GM18507 (cell line): ENCODE results near the gene DISP1.

ENCODE experiments used
- DNase-seq: peaks from one replicate; pipeline ENCODE4 v3.0.0; 2011; ENCODE audit warnings: low read depth; ENCODE audit not compliant: insufficient read length; ENCODE audit errors: extremely low spot score
- FAIRE-seq: peaks from 2 replicates; lab custom pipeline; 2011; peaks lifted over from hg19 to GRCh38; lab: Jason Lieb, UNC

The DISP1 gene, protein sequence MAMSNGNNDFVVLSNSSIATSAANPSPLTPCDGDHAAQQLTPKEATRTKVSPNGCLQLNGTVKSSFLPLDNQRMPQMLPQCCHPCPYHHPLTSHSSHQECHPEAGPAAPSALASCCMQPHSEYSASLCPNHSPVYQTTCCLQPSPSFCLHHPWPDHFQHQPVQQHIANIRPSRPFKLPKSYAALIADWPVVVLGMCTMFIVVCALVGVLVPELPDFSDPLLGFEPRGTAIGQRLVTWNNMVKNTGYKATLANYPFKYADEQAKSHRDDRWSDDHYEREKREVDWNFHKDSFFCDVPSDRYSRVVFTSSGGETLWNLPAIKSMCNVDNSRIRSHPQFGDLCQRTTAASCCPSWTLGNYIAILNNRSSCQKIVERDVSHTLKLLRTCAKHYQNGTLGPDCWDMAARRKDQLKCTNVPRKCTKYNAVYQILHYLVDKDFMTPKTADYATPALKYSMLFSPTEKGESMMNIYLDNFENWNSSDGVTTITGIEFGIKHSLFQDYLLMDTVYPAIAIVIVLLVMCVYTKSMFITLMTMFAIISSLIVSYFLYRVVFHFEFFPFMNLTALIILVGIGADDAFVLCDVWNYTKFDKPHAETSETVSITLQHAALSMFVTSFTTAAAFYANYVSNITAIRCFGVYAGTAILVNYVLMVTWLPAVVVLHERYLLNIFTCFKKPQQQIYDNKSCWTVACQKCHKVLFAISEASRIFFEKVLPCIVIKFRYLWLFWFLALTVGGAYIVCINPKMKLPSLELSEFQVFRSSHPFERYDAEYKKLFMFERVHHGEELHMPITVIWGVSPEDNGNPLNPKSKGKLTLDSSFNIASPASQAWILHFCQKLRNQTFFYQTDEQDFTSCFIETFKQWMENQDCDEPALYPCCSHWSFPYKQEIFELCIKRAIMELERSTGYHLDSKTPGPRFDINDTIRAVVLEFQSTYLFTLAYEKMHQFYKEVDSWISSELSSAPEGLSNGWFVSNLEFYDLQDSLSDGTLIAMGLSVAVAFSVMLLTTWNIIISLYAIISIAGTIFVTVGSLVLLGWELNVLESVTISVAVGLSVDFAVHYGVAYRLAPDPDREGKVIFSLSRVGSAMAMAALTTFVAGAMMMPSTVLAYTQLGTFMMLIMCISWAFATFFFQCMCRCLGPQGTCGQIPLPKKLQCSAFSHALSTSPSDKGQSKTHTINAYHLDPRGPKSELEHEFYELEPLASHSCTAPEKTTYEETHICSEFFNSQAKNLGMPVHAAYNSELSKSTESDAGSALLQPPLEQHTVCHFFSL (N-terminal part only)

DNA sequence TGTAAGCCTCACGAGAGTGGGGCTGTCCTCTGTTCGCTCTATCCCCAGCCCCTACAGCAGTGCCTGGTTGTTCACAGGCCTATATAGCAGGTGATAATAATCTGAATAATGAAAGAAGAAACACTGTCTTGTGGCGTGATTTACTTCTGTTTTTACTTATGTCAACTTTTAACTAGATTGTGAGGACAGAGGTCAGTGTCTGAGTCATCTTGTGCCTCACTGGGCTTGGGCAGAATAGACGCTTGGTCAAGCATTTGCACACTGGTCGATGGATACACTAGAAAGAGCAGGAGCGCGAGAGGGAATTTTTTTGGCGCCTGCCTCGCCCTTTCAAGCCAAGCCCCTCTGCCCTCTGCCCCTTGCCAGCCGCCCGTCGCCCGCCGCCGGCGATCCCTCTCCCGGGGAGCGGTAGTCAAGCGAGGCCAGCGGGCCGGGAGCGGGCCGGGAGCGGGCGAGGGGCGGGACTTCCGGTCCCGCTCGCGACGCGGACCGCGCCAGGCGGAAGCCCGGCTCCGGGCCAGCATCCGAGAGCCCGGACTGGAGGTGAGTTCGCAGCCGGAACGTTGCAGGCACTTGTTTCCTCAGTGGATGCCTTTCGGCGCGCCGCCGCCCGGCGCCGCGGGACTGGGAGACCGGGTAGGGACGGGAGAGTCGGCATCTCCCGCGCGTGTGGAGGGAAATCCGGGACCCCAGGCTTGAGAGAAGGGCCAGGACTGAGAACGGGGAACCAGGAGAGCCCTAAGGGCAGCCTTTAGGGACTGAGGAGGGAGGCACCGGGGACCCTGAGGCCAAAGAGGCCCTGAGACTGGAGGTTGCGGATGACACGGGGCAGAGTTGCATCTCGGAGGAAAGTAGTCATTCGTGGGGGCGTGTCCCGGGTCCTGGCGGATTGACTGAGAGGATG is at the start of gene DISP1:
Gene DISP1, plus strand, starts transcription at position 504 of the 904 bp plus-strand sequence. CDS start 127,785 bp downstream, outside the sequence.
- peak; percentile 72 for FAIRE-seq
- peak; percentile 66 for DNase-seq

DNA sequence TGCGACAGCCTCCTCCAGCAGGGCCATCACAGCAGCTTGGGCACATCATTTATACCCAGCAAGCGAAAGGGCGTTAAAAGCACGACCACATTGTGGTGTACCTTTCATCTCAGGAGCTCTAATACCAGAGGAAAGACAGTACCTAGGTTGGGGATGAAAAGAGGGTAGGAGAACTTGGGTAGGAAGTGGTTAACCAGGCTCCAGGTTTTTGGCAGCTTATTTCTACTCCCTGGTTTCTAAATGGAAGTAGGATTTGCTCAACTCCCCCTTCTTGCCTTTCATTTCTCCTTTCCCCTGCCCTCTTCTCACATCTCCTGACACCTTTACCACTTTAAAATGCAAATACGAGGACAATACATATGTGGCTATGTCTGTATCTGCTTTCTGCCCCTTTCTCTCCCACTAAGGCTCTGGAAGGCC is 47.7 kb upstream of the DISP1 start:
- no peak for DNase-seq
- FAIRE-seq: no peak

DNA sequence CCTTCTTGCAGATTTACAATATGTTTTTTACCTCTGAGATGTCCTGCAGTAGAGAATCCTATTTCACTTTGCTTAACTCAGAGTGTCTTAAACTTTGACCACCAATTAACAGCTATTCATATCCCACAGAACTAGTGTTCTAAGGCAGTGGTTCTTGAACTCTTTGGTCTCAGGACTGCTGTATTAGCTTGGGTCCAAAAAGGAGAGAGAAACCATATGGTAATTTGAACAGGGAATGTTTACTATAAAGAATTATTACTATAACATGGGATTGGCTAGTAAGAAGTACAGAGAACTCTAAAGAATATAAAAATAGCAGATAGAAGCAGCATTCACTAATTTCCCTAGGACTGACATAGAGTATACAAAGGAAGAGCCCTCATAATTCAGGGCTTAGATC is 46.2 kb upstream of the DISP1 start:
- FAIRE-seq: no peak
- DNase-seq: no peak

DNA sequence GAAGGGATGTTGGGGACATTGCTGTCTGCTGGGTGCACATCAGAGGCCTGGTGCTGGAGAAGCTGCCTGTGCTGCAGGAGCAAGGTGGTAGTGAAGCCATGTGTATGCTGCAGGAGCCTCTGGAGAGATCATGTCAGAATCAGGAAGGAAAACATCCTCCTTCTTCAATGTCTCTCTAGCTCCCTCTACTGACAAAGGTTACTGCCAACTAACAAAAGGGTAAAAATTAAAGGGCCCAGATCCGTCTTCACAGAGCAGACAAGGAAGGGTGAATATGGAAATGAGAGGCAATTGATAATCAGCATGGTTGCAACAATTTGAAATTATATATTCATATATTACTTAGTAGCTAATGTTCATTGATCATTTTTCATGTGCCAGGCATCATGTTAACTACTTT is 45.7 kb upstream of the DISP1 start:
- DNase-seq: no peak
- FAIRE-seq: no peak

- FAIRE-seq (no peak), DNase-seq (no peak)
Observed at GRCh38 chr1:222769971-222770620, 44.7 kb upstream of the DISP1 start.

DNA sequence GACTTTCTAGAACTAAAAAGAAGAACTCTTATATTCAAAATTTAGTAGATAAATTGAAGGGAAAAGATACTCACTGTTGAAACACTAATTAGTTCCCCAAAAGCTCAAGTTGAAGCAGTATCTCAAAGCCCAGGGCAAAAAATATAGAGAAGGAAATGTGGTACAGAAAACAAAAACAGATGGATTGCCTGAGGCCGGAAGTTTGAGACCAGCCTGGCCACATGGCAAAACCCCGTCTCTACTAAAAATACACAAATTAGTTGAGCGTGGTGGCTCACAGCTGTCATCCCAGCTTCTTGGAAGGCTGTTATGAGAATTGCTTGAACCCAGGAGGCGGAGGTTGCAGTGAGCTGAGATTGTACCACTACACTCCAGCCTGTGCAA is 41.9 kb upstream of the DISP1 start:
- FAIRE-seq: peak; percentile 83
- no peak for DNase-seq

- no peak for DNase-seq
Observed at GRCh38 chr1:222777463-222777862, 37.4 kb upstream of the DISP1 start.

GRCh38 chr1:222777977-222778376 is 36.9 kb upstream of the DISP1 start:
- FAIRE-seq (no peak), DNase-seq (no peak)

More at GRCh38 chr1:222777463-222777862, 37.4 kb upstream of the DISP1 start:
- FAIRE-seq: no peak

DNA sequence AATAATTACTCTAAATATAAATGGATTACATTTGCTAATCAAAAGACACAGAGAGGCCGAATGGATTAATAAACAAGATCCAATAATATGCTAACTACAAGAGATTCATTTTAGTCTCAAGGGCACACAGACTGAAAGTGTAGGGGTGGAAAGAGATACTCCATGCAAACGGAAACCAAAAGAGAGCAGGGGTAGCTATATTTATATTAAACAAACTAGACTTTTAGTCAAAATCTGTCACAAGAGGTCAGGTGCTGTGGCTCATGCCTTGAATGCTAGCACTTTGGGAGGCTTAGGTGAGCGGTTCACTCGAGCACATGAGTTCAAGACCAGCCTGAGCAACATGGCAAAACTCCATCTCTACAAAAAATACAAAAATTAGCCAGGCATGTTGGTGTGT is 33.6 kb upstream of the DISP1 start:
- FAIRE-seq (no peak), DNase-seq (no peak)

DNA sequence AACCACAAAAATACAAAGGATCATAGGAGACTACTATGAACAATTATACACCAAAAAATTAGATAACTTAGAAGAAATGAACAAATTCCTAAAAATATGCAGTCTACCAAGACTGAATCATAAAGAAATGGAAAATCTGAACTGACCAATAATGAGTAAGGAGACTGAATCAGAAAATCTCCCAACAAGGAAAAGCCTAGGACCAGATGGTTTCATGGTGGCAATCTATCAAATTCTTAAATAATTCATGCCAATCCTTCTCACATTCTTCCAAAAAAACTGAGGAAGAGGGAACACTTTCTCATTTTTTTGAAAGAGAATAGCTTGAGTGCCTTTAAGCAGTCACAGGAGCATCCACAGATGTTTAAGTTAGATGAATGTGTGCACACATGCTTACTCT is 31.8 kb upstream of the DISP1 start:
- DNase-seq (no peak), FAIRE-seq (no peak)

- FAIRE-seq (no peak), DNase-seq (no peak)
Observed at GRCh38 chr1:222784371-222784770, 30.5 kb upstream of the DISP1 start.

DNA sequence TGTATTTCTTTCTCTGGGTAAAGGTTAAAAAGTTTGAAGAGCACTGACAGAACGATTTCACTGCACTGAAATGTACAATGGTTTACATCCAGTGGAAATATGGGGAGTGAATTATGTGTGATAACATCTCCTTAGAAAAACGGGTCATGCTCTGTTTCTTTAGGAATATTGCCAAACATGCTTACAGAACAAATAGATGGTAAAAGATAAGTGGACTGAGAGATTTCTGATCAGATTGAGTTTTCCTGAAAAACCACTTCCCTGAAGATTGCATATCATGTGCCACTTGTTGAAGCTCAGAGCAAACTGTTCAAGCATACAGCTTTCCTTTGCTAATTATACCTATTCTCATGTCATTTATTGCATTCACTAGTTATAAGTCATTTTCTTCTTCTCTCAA is 29.9 kb upstream of the DISP1 start:
- DNase-seq (no peak), FAIRE-seq (no peak)

- FAIRE-seq (no peak), DNase-seq (no peak)
Observed at GRCh38 chr1:222785529-222785928, 29.3 kb upstream of the DISP1 start.

- FAIRE-seq: no peak
- no peak for DNase-seq
Observed at GRCh38 chr1:222786121-222786520, 28.7 kb upstream of the DISP1 start.

DNA sequence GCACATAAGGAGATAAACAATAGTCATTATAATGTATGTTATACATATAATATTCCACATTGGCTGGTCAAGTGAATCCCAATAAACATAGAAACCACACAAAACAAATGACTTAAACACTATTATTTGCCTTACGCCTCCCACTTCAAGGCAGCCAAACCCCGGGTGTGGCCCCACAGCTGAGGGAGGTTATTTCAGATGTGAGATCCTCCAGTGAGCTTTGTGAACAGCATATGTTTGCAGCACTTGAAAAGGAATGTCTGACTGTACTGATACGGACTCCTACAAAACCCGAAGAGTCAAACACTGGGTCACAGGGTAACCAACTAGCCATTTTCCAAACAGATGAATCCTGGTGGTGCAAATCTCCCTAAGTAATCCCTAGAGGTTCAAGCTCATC is 27.1 kb upstream of the DISP1 start:
- DNase-seq: no peak
- no peak for FAIRE-seq

DNA sequence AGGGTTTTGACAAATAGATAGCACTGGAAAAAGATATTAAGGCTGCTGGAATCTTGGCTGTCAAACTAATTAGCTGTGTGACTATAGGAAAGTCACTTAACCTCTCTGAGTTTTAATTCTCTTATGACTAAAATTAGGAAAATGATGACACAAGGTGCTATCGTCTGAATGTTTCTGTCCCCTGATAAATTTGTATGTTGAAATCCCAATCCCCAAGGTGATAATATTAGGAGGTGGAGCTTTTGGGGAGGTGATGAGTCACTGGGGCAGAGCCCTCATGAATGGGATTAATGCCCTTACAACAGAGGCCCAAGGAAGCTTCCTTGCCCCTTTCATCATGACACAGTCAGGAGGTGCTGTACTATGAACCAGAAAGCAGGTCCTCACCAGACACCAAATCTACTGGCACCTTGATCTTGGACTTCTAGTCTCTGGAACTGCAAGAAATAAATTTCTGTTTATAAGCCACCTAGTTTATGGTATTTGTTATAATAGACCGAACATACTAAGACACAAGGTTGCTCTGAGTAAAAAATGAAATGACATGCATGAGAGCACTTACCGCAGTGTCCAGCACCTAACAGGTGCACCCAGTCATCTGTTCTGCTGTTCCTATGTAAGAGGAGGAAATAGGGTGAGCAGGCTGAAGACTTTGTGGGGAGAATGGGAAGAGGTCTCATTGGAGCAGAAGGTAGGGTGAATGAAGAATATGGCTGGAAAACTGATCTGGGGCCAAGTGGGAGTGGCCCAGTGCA is 26.3 kb upstream of the DISP1 start:
- FAIRE-seq (no peak), DNase-seq (no peak)

DNA sequence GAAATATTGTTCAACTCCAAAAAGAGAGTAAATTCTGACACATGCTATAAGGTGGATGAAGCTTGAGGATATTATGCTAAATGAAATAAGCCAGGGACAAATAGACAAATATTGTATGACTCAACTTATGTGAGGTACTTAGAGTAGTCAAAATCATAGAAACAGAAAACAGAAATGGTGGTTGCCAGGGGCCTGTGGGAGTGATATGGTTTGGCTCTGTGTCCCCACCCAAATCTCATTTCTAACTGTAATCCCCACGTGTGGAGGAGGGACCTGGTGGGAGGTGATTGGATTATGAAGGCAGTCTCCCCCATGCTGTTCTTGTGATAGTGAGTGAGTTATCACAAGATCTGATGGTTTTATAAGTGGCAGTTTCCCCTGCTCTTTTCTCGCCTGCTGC is 24.7 kb upstream of the DISP1 start:
- FAIRE-seq (no peak), DNase-seq (no peak)

DNA sequence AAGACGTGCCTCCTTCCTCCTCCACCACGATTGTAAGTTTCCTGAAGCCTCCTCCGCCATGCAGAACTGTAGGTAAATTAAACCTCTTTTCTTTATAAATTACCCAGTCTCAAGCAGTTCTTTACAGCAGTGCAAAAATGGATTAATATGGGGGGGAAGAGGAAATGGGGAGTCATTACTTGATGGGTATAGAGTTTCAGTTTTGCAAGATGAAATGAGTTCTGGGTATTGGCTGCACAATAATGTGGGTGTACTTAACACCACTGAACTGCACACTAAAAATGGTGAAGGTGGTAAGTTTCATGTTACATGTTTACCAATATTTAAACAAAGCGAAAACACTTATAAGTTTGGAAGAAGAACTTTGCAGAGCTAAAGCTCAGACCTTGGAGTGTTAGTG is 24.3 kb upstream of the DISP1 start:
- DNase-seq (no peak), FAIRE-seq (no peak)
